GF-D8 (cell line): Measurements from ENCODE around the gene TNRC18.
"Not testable (repeated sequence)": the region's sequence is repeated elsewhere in the genome, so short reads cannot be mapped to it uniquely, and the experiment has no call there.

Experiments
- DNase-seq: peaks from one replicate; lab custom pipeline; 2025; lab: John Stamatoyannopoulos, UW

TNRC18 gene

GRCh38 chr7:5273831-5274405 is 149.7 kb downstream of the TNRC18 start:
- not testable (repeated sequence) for DNase-seq

DNA sequence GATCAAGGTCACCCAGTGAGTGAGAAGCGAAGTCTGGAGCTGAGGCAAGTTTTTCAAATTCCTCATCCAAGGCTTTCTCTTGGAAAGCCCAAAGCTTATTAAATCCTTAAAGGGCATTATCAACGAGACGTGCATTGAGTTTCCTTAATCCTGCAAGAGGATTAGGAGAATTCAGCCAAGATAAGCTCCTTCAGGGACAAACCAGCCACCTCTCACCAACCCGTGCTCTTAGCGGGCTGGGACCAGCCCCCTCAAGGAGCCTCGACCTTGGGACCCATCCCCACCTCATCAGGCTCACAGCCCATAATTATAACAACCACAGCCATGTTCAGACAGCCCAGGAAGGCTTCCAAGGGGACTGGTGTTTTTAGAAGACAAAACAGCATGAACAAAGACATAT is 152.8 kb downstream of the TNRC18 start:
- no peak for DNase-seq

DNA sequence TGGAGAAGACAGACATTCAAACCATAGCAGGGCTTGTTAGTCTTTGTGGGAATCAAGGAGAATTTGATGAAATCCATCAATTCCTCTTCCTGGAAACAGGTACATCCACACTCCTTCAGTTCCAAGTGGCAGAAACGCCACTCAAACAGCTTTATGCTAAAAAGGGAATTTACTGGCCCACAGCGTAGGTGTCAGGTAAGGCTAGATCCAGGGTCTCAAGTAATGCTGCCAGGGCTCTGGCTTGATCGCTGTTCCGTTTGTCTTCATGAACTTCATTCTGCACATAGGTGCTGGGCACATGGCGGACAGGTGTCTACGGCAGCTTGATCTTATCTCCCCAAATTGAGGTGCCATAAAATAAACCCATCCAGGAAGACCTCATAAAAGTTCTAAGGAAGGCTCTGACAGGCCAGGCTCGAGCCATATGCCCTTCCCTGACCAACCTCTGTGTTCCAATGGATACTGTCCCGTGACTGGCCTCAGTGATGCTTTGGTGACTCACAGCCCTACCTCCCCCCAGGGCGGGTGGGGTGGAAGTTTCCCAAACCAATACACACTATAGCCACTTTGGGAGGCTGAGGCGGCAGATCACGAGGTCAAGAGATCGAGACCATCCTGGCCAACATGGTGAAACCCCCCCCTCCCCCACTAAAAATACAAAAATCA is 153.5 kb downstream of the TNRC18 start:
- DNase-seq: not testable (repeated sequence)

DNA sequence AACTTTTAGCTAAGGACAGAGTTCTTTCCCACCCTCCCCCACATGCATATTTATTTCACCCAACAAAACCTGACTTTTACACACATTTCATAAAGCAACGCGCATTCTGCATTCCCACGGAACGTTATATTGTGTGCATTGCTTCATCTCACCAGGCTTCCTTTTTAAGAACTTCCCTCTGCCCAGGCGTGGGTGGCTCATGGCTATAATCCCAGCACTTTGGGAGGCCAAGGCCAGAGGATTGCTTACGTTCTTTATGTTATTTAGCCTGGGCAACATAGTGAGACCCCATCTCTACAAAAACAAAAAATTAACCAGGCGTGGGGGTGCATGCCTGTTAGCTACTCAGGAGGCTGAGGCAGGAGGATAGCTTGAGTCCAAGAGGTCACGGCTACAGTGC is 155.8 kb downstream of the TNRC18 start:
- DNase-seq: not testable (repeated sequence)

GRCh38 chr7:5266191-5267028 is 157.2 kb downstream of the TNRC18 start:
- DNase-seq: no peak

GRCh38 chr7:5265320-5266190 is 158.1 kb downstream of the TNRC18 start:
- no peak for DNase-seq

- not testable (repeated sequence) for DNase-seq
Measured at GRCh38 chr7:5263066-5263465, 160.6 kb downstream of the TNRC18 start.

DNA sequence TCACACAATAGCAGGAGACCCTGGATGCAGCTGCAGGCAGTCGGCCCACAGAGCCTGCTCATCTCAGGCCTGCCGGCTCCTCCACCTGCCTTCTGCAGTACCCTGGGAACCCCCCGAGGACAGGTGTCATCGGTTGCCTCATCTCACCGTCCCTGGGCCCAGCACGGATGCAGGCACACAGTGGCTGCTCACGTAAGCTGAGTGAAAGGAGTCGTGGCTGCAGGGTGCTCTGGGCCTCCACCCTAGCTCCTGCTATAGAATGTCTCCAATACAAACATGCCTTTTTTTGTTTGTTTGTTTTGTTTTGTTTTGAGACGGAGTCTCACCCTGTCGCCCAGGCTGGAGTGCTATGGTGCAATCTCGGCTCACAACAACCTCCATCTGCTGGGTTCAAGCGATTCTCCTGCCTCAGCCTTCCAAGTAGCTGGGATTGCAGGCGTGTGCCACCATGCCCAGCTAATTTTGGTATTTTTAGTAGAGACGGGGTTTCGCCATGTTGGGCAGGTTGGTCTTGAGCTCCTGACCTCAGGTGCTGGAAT is 163.0 kb downstream of the TNRC18 start:
- DNase-seq: not testable (repeated sequence)
